NCI-H1417 treated with DMSO at 0.1 percent for 48 hours (cell line): ENCODE results near the gene GMPPA.

Source experiments
- DNase-seq: peaks from one replicate; lab custom pipeline; 2025; lab: John Stamatoyannopoulos, UW

Gene GMPPA

DNA sequence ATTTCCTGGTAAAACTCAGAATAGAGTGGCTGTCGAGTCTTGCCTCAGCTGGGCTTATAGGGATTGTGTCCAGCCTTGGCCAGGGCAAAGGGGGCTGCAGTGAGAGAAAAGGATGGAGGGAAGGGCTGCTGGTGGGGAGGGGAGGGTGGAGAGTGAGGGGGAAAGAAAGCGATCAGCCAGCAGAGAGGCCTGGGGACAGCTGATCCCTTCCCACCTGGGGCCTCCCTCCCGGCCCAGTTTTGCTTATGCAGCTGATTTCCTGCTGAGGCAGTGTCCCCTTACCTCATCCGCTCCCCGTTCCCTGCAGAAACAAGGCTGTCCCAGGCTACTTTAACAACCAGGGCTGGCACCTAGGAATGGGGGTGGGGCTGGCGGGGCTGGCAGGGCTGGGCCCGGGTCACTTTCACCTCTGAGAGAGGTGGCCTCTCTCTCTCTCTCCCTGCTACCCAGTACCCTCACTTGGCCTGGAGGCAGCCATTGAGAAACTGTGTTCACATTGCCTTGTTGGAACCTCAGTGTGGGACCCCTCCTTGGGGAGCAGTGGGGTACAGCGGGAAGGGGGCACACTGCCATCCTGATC lies 12.2 kb upstream of the GMPPA start:
- no peak for DNase-seq

DNA sequence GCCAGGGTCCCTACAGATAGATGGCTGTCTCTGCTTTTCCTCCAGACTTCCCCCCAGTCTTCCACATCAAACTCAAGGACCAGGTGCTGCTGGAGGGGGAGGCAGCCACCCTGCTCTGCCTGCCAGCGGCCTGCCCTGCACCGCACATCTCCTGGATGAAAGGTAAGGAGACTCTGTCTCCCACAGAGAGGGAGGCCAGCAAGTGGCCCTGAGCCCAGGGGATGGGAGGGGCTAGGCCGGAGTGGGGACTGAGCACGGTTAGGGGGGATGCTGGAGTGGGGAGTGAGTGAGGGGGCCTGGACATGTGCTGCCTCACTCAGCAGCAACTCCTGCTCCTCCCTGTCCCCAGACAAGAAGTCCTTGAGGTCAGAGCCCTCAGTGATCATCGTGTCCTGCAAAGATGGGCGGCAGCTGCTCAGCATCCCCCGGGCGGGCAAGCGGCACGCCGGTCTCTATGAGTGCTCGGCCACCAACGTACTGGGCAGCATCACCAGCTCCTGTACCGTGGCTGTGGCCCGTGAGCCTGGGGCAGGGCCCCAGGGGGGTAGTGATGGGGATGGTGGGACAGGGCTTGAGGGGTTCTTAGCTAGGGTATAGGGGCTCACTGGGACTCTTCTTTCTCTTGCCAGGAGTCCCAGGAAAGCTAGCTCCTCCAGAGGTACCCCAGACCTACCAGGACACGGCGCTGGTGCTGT lies 10.4 kb upstream of the GMPPA start:
- DNase-seq, result no peak

DNA sequence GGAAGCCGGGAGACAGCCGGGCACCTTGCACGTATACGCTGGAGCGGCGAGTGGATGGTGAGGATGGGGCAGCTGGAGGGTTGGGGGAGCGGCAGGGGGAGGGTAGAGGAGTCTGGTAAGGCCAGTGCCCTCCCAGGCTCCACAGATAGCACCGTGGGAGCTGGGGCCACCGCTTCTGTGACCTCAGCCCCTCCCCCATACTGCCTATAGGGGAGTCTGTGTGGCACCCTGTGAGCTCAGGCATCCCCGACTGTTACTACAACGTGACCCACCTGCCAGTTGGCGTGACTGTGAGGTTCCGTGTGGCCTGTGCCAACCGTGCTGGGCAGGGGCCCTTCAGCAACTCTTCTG lies 9.9 kb upstream of the GMPPA start:
- no peak for DNase-seq

DNA sequence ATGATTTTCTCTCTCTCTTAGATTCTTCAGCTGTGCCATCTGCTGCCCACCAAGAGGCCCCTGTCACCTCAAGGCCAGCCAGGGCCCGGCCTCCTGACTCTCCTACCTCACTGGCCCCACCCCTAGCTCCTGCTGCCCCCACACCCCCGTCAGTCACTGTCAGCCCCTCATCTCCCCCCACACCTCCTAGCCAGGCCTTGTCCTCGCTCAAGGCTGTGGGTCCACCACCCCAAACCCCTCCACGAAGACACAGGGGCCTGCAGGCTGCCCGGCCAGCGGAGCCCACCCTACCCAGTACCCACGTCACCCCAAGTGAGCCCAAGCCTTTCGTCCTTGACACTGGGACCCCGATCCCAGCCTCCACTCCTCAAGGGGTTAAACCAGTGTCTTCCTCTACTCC lies 9.4 kb upstream of the GMPPA start:
- DNase-seq, result no peak

DNA sequence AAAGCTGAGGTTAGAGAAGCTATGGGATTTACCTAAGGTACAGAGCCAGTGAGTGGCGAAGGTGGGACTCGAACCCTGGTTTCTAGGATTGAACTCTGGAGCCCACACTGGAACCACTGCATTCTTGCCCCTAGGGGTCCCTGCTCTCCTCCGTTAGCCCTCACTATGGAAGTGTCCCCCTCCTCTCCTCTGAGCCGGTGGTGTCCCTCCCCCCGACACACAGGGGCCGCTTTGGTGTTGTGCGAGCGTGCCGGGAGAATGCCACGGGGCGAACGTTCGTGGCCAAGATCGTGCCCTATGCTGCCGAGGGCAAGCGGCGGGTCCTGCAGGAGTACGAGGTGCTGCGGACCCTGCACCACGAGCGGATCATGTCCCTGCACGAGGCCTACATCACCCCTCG lies 8.5 kb upstream of the GMPPA start:
- DNase-seq, result no peak

DNA sequence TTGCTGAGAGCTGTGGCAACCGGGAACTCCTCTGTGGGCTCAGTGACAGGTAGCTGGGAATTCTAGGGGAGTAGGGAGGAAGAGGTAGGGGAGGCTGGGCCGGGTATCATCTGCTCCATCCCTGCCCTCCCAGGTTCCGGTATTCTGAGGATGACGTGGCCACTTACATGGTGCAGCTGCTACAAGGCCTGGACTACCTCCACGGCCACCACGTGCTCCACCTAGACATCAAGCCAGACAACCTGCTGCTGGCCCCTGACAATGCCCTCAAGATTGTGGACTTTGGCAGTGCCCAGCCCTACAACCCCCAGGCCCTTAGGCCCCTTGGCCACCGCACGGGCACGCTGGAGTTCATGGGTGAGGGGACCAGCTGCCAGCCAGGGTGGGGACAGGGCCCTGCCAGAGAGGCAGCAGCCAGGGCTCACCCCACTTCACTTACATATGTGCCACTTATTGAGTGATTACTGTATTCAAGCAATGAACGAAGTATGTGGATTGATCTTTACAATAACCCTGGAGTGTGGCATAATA lies 8.0 kb upstream of the GMPPA start:
- no peak for DNase-seq

DNA sequence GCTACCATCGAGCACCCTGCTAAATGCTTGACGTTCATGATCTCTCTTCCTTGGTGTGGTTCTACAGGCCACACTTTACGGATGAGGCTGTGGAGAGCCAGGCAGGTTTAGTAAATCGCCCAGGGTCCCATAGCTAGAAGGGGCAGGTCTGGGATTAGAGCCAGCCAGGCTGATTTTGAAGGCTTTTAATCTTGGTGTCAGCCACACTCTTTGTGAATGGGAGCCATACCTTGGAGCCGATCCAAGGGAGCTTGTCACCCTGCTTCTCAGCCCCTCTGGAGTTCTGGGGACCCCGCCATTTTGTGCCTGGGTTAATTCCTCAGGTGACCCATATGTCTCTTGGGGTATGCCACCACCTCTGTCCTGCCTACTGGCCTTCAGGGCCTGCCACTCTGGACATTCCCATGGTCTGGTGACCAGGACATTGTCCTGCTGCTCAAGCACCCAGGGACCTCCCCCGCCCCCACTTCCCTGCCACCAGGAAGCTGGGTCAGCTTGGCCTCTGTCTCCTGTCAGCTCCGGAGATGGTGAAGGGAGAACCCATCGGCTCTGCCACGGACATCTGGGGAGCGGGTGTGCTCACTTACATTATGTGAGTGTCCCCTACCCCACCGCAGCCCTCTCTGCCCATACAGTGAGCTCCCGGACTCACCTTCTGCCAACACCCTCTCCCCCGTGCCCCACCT lies 7.3 kb upstream of the GMPPA start:
- DNase-seq, result no peak

DNA sequence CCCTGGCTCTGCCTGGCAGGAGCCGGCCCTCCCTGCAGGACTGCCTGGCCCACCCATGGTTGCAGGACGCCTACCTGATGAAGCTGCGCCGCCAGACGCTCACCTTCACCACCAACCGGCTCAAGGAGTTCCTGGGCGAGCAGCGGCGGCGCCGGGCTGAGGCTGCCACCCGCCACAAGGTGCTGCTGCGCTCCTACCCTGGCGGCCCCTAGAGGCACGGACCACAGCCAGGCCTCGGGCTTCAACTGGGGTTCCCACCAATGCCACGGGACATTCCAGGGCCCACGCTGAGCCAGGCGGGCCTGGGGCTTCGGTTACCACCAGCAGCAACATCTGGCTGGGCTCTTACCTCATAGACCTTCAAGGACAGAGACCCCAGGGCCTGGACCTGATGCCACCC lies 6.1 kb upstream of the GMPPA start:
- DNase-seq, result no peak

DNA sequence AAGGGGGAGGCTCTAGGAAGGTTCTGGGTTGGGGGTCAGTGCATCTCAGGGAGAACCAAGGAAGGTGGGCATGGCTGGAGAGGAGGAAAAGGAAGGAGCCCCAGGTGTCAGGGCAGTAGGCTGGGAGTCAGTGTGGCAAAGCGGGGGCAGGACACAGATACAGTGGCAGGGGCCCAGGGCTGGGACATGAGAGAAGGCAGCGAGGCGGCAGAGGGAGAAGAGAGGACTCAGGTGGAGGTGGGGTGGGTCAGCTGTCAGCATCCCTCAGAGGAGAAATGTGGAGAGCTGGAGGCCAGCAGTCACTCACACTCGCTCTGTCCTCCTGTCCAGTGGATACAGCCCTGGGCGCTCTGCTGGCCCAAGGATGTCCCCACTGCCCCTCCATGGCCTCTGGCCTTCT lies 5.6 kb upstream of the GMPPA start:
- no peak for DNase-seq

DNA sequence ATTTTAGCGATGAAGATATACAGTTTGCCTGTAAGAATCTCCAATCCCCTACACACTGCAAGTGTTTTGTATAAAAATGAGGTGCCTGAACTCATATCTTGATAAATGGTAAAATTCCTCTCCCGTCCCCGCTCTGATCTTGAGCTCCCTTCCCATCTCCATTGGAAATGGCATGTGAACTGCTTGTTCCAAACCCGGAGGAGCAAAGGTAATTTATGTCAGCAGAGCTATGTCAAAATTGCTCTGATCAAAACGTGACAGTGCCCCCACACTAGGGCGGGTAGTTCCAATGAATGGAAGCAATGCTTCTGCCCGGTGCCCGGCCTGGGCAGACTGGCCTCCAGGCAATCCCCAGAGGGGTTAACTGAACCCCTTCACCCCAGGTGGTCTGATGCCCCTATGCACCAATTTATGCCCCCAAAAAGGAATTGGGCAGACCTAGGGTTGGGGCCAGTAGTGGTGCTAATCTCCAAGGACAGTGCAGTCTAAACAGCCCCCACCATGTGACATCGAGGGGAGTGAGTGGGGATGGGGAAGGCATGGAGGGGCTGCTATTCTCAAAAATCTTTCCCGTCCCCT lies 3.6 kb upstream of the GMPPA start:
- DNase-seq, result no peak

DNA sequence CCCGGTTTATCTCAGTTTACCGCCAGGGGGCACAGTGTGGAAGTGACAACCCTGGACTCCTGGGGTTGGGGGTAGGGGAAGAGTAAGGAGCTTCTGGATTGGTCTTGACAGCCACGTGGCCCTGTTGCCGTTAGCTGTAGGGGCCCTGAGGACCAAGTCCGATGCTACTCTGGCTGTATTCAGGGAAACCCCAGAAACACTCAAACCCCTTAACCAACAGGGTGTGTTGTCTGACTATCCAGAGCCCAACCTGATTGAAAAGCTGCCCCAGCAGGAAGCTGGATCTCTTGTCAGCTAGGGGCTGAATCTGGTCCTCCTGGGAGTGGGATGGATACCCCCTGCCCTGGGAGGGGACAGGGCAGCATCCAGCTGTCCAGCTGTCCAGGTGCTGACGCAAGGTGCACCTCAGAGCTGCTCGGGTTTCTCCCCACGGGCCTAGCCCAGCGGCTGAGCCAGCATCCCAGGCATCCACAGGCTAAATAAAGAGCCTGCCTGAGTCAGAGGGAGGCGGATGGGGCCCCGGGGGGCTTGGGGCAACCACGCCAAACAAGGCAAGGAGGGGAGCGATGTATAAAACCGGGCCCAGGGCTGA lies 3.1 kb upstream of the GMPPA start:
- DNase-seq, result no peak

DNA sequence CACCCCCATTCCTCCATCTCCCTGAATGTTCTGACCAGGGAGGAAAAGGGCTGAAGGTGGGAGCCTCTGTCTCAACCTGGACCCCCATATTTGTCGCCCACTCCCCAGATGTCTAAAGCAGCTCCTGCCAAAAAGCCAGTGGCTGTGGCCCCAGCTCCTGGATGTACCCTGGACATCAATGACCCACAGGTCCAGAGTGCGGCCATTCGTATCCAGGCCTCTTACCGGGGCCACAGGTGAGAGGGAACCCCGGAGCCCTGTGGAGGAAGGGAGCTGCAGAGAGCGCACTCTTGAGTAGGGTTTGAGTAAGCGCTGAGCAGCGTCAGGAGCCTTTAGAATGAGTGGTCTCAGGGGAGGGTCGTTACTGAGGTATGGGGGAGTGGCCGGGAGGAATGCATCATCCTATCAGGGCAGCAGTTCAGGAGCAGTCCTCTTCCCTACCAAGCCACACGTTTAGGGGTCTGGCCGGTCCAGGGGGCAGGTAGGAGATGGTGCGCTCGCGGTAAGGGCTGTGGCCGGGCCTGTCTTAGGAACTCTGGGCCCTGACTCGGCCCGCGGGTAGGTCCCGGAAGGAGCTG lies 2.4 kb upstream of the GMPPA start:
- DNase-seq, result no peak

DNA sequence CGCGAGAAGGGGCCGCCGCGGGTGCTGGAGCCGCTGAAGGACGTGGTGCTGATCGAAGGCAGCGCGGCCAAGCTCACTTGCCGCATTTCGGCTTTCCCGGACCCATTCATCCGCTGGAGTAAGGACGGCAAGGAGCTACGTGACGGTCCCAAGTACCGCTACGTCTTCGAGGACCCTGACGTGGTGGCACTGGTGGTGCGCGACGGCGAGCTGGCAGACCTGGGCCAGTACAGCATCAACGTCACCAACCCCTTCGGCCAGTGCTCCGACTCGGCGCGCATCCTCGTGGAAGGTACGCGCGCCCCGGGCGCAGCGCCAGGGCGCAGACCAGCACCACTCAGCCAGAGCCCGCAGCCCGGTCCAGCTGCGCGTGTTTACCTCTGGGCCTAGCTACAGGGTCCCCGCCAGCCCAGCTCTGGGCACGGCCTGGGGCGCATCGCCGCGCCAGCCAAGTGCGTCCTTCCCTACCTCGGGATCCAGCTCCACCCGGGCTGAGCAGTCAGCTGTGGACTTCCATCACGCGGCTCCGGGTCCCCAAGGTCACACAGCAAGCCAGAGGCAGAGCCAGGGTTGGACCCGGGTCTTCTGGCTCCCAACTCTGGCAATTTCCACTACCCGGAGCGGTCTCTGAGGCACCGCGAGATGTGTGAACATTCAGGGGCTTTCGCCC lies 1.7 kb upstream of the GMPPA start:
- DNase-seq, result no peak

DNA sequence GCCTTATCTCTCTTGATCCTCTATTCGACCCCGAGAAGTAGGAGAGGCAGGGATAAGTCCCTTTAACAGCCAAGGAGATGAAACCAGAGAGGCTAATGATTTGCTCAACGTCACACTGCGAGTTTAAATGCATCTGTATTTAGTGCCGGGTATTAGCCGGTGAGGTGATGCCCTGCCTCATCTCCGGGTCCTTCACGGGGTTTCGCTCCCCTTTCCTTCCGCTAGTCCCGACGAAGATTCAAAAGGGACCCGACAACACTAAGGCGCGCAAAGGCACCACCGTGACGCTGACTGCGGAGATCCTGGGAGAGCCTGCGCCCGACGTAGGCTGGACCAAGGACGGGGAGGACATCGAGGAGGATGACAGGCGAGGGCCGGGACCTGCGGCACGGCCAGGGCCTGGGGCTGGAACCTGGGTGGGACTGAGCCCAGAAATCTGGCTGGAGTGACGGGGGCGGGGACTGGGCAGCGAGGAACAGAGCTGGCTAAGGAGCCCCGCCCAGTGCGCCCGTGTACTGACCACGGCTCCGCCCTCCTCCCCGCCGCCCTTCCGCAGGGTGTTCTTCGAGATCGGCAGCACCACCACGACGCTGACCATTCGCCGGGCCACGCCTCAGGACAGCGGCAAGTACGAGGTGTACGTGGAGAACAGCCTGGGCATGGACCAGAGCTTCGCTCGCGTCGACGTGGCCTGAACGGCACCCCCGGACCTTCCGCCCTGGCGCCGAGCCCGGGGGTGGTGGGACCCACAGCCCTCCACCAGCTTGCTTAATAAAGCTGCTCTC lies 1.0 kb upstream of the GMPPA start:
- DNase-seq, result no peak

DNA sequence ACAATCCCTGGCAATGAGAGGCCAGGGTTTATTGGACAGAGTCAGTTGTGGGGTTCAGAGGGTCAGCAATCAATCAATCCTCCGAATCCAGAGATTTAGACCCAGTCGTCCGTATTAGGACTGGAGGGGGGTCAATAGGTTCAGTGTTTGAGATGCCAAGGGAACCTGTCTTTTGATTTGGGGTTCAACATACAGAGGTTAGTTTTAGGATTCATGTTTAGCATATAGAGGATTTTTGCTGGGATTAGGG lies 292 bp downstream of the GMPPA start:
- no peak for DNase-seq

DNA sequence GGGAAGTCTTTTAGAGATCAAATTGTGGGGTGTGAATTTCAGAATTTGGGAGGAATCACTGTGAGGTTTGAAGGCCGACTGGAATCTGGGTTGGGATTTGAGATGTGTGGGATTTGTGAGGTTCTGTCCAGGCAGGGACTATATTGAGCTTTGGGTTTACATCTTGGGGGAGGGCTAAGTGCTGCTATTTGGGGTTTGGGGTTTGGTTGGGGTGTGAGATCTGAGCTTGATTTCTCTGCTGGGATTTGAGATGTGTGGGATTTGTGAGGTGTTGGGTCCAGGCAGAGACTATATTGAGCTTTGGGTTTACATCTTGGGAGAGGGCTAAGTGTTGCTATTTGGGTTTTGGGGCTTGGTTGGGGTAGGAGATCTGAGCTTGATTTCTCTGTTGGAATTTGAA lies 864 bp downstream of the GMPPA start:
- no peak for DNase-seq

DNA sequence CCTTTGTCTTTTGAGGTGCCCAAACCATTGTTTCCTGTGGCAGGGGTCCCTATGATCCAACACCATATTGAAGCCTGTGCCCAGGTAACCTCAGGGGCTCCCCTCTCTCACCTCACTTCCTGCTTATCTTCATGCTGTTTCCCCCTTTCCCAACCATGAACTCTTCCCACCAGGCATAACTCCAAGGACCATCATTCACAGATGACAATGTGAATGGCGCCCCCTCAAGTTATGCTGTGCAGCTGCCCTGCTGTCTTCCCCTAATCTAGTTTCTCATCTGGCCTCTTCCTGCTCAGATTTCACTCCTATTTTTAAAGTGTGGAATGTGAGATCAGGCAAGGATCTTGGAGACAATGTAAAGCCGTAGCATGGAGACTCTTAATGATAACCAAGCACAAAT lies 1.4 kb downstream of the GMPPA start:
- no peak for DNase-seq

DNA sequence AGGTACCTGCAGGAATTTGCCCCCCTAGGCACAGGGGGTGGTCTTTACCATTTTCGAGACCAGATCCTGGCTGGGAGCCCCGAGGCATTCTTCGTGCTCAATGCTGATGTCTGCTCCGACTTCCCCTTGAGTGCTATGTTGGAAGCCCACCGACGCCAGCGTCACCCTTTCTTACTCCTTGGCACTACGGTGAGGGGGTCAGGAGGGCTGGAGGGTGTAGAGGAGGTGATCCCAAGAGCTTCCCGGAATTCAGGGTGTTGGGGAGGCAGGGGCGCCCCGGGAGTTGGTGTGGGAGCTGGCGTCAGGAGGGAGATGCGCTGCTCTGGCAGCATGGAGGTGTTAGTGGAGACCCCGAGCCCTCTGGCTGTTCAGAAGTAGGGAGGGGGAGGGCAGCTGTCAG lies 3.2 kb downstream of the GMPPA start:
- DNase-seq, result no peak

DNA sequence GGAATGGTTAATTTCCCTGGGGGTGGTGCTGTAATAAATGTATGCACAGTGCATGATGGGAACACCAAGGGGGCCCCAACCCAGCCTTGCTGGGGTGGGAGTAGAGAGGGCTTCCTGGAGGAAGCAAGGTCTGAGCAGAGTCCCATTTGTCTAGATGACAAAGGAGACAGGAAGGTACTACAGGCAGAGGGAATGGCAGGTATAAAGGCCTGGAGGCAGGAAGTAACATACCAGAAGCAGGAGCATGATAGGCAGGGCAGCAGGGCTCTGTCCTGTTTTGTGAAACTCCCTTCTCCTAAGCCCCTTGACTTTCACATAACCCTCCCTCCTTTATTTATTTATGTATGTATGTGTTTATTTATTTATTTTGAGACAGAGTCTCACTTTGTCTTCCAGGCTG lies 3.9 kb downstream of the GMPPA start:
- no peak for DNase-seq

DNA sequence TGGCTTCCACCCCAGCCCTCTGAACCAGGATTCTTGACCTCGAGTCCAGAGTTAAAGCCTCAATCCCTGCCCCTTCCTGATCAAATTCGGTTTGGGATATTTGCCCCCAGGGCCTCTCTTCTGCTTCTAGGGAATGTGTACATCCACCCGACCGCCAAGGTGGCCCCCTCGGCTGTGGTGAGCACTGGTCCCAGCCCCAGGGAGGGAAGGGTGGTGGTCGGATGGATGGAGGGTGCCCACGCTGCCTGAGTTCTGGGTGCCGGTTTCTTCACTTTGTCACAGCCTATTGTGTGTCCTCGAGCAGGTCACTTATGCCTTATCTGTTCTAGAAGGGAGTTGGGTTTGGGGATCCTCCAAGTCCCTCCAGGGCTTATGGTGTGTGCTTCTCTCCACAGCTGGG lies 6.9 kb downstream of the GMPPA start:
- no peak for DNase-seq

DNA sequence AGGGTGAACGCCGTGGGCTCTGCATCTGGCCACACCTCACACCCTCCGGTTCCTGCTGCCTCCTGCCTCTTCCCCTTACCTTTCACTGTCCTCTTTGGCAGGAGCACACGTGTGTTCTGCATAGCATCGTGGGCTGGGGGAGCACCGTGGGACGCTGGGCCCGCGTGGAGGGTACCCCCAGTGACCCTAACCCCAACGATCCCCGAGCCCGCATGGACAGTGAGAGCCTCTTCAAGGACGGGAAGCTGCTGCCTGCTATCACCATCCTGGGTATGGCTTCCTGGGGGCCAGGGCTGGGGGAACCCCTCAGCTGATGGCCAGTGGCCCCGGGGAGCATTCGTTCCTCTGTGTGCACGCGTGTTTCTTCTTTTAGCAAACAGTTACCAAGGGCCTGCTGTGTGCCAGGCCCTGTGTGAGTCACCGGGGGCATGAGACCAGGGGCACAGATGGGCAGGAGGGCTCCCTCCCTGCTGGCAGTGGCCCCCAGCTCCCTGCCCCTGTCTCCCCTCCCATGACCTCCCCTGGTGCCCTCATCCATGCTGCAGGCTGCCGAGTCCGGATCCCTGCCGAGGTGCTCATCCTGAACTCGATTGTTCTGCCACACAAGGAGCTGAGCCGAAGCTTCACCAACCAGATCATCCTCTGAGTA lies 7.6 kb downstream of the GMPPA start:
- DNase-seq, result no peak
